PFSK-1 (cell line): ENCODE results near the gene TNNI3.

Source experiments
- FOXP2 ChIP-seq: optimal IDR thresholded peaks from 2 replicates; pipeline ENCODE3; 2011; ENCODE audit warnings: borderline replicate concordance, control low read depth, inconsistent platforms; ENCODE audit not compliant: insufficient read depth; ENCODE audit errors: extremely low read length, extremely low read depth
- POLR2AphosphoS5 ChIP-seq: IDR thresholded peaks from 2 replicates; pipeline ENCODE4 v1.6.1; 2012; ENCODE audit warnings: low read depth, mild to moderate bottlenecking, control low read depth, low read length, moderate library complexity
- REST ChIP-seq, 2 experiments: IDR thresholded peaks; 2 replicates each; pipeline versions ENCODE4 v1.6.1 to v1.8.0; 2011 to 2012; ENCODE audit warnings: low read depth in 2 of 2, low read length in 2 of 2, control low read depth in 1 of 2, inconsistent platforms in 1 of 2, mild to moderate bottlenecking in 1 of 2, moderate library complexity in 1 of 2; ENCODE audit not compliant: insufficient read depth in 1 of 2
- SIN3A ChIP-seq: IDR thresholded peaks from 2 replicates; pipeline ENCODE4 v1.6.1; 2012; ENCODE audit warnings: mild to moderate bottlenecking, low read length, moderate library complexity, borderline replicate concordance; ENCODE audit not compliant: insufficient read depth
- TAF1 ChIP-seq: IDR thresholded peaks from 2 replicates; pipeline ENCODE4 v1.6.1; 2012; ENCODE audit warnings: low read length, control low read depth, borderline replicate concordance; ENCODE audit not compliant: insufficient read depth

Gene TNNI3

GRCh38 chr19:55153652-55154264 lies 3.8 kb downstream of the TNNI3 start:
- TF ChIP-seq SIN3A (no peak), TAF1 (no peak)

GRCh38 chr19:55152017-55152416 lies 5.5 kb downstream of the TNNI3 start:
- TF ChIP-seq POLR2AphosphoS5: no peak
- no peak for TF ChIP-seq FOXP2
- TF ChIP-seq REST (IDR thresholded peaks at IDR 0.05; ENCODE audit: insufficient read depth in 1 of 2, low read depth in 2 of 2, low read length in 2 of 2): no peak
- no peak for TF ChIP-seq TAF1
- TF ChIP-seq SIN3A: no peak

- TF ChIP-seq REST (IDR thresholded peaks at IDR 0.05; ENCODE audit: insufficient read depth in 1 of 2, low read depth in 2 of 2, low read length in 2 of 2) (no peak), TAF1 (no peak), FOXP2 (no peak), SIN3A (no peak), POLR2AphosphoS5 (no peak)
Observed at GRCh38 chr19:55149078-55150003, 8.2 kb downstream of the TNNI3 start, which contains the start of gene TNNT1. TSS of gene TNNT1 (minus strand) at chr19:55149206. CDS start at chr19:55147157, 2,049 bp downstream.

- TF ChIP-seq REST (IDR thresholded peaks at IDR 0.05; ENCODE audit: insufficient read depth in 1 of 2, low read depth in 2 of 2, low read length in 2 of 2) (no peak), TAF1 (no peak), SIN3A (no peak), POLR2AphosphoS5 (no peak), FOXP2 (no peak)
Observed at GRCh38 chr19:55147545-55148251, 9.8 kb downstream of the TNNI3 start.

GRCh38 chr19:55146705-55147273 lies 10.7 kb downstream of the TNNI3 start:
- no peak for TF ChIP-seq POLR2AphosphoS5
- TF ChIP-seq REST (IDR thresholded peaks at IDR 0.05; ENCODE audit: insufficient read depth in 1 of 2, low read depth in 2 of 2, low read length in 2 of 2): no peak
- no peak for TF ChIP-seq SIN3A
- peak; percentile 42 for TF ChIP-seq FOXP2
- TF ChIP-seq TAF1: no peak
